Measurements from ENCODE around the gene ARSB.

GRCh38 chr5:78835176-78835575, 149.9 kb downstream of the ARSB start:
- TF ChIP-seq EZH2phosphoT487 (IDR thresholded peaks at IDR 0.05; ENCODE audit: insufficient read depth, low read depth) (no peak), EZH2 (IDR thresholded peaks at IDR 0.05; ENCODE audit: insufficient read depth, poor library complexity, severe bottlenecking) (no peak)
